Measurements from ENCODE around the gene TRIM62.

GRCh38 chr1:33130297-33130696 lies 51.5 kb downstream of the TRIM62 start:
- TF ChIP-seq CTCF (IDR thresholded peaks at IDR 0.05): no peak
- no peak for TF ChIP-seq POLR2A (IDR thresholded peaks at IDR 0.05)

Measured in heart left ventricle (tissue), 13 donors.